Suppressor macrophage treated with lipopolysaccharide for 4 hours (primary cell): ENCODE results near the gene SIDT1.

Experiments
- DNase-seq: peaks from one replicate; pipeline ENCODE4 v3.0.0-alpha.2; 2020

The SIDT1 gene

GRCh38 chr3:113548501-113548900 is 16.1 kb downstream of the SIDT1 start:
- peak; percentile 5 for DNase-seq

DNA sequence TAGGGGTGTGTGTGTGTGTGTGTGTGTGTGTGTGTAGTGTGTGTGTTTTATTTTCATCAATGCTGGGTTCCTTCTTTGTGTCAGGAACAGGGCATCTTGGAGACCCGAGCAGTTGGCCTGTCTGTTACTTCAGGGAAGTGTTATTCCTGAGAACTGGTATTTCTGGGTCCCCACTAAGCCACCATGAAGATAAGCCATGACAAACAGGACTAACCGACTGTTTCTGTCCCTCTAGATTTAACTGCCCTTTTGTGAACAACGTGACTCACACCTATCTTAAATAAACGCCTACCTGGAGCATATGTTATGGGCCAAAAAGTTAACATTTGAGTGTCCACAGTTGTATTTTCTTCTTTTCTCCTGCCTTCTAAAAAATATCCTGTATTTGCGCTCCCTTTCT is 19.5 kb downstream of the SIDT1 start:
- no peak for DNase-seq

DNA sequence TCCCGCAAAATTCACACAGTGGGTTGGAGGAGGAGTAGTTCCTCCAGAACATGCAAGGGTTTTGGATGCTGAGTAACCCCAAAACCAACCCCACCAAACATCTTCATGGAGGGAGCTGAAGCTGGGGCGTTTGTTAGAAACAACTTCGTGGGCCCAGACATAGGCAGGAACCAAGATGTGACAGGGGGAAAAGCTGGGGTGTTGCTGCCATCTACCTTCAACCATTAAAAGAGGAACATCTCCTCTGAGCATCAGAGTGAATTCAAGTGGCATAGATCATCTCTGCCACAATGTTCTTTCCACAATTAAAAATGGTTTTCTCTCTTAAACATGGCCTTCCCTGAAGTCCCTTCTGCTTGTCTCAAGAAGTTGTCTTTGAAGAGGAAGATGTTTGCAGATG is 20.5 kb downstream of the SIDT1 start:
- DNase-seq: no peak

DNA sequence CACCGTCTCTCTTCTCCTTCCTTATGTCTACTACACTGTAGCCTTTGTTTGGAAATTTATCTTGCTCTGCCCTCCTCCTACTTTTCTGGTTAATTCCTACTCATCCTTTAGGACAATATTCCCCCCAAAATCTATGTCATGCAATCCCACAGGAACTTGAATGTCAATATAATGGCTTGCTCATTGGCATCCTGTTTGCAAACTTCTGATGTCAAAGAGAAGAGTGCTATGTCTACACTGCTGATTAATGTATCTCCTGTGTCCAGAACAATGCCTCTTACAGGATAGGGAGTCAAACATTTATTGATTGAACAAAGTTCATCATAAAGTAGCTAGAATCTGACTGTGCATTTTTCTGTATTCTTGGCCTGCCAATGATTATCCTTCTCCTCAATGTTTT is 22.8 kb downstream of the SIDT1 start:
- DNase-seq: no peak

- no peak for DNase-seq
Observed at GRCh38 chr3:113556316-113556945, 24.1 kb downstream of the SIDT1 start.

GRCh38 chr3:113556946-113557335 is 24.6 kb downstream of the SIDT1 start:
- DNase-seq: no peak

- DNase-seq: no peak
Observed at GRCh38 chr3:113557374-113557773, 25.0 kb downstream of the SIDT1 start.

DNA sequence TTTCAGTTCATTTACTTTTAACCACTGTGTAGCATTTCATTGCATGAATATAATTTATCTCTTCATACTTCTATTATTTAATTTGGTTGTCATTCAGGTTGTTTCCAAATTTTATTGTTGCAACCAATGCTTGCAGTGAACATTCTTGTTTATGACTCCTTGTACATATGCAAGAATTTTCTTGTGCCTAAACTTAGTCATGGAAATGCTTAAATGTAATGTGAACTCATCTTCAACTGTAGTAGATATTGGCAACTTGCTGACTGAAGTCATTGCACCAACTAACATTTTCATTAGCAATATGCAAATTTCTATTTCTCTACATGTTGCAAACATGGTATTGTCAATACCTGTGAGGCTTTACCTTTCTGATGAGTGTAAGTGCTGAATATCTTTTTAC is 26.7 kb downstream of the SIDT1 start:
- no peak for DNase-seq

DNA sequence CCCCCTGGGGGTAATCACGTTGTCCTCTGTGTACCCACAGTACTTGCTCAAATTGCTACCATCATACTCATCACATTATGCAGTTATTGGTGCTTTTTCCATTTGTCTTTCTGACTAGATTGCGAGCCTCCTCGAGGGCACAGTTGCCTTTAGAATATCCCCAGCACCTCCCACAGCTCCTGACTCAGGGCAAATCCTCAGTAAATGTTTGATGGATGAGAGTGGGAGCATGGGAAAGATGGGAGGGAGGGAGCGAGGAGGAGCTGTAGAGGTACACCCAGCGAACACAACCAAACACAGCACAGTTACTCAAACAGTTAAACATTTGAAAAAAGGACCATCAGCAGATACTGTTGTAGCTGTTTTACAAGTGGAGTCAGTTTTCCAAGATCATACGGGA is 27.9 kb downstream of the SIDT1 start:
- DNase-seq: no peak

GRCh38 chr3:113560831-113561623 is 28.7 kb downstream of the SIDT1 start:
- peak; percentile 6 for DNase-seq

- DNase-seq: no peak
Observed at GRCh38 chr3:113565555-113565954, 33.2 kb downstream of the SIDT1 start.

DNA sequence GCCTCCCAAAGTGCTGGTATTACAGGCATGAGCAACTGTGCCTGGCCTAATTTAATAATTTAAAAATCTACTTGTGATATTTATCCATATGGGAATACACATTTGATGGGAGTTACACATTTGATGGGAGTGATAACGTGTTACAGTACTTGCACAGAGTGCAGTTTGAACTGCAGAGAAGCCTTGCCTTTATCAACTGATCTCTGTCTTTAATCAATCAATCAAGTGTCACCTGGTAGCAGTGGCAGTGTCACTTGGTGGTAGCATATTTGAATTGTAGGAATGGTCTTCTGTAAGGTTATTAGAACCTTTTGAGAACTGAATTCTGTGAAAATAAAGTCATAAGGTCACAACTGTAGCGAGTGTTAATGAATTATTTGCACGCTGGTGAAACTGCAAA is 37.8 kb downstream of the SIDT1 start:
- DNase-seq: no peak

GRCh38 chr3:113571360-113571759 is 39.0 kb downstream of the SIDT1 start:
- DNase-seq: no peak

DNA sequence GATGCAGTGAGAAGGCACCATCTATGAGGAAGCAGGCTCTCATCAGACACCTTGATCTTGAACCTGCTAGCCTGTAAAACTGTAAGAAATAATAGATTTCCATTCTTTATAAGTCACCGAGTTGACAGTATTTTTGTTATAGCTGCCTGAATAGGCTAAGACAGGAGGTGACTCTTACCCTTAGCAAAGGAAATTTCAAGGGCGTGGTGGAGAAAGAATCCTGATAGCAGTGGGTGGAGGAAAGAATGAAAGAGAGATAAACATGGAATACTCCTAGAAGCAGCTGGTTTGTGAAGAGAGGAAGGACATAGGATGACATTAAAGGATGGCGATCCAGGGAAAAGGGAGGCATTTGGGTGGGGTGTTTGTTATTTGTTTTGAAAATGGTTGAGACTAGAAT is 41.4 kb downstream of the SIDT1 start:
- no peak for DNase-seq

GRCh38 chr3:113574213-113574612 is 41.9 kb downstream of the SIDT1 start:
- no peak for DNase-seq

DNA sequence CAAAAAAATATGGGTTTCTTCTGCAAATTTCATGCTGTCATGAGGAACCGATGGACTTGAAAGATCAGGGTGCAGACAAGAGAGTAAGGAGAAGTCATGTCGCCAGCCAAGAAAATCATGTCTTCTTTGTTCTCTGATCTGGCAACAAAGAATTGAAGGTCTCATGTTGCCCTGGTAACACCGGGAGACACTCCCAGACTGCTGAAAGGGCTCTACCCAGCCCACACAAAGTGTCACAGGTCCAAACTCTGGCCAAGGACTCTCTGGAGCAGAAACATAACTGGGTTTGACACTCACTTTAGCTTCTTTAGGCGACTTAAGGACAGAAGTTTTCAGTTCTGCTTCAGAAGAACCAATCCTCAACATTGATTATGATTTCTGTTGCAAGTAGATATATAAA is 42.9 kb downstream of the SIDT1 start:
- DNase-seq: no peak

GRCh38 chr3:113585228-113585627 is 52.9 kb downstream of the SIDT1 start:
- DNase-seq: no peak

DNA sequence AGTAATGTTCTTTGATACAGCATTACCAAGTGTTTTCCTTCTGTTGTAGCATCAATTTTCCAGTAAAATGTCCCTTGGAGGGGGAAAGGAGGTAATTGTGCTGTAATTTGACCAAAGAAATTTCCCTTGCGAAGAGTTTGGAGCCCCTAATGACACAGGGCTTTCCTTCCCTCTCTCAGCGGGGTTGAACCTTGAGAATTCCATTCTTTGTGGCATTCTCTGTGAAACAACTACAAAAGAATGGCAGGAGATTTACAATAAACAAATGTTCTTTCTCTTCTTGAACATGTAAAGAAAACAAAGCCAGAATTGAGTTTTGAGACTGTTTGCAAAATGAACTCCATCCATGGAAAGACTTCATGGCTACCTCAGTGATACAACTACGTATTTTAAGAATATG is 53.4 kb downstream of the SIDT1 start:
- no peak for DNase-seq

DNA sequence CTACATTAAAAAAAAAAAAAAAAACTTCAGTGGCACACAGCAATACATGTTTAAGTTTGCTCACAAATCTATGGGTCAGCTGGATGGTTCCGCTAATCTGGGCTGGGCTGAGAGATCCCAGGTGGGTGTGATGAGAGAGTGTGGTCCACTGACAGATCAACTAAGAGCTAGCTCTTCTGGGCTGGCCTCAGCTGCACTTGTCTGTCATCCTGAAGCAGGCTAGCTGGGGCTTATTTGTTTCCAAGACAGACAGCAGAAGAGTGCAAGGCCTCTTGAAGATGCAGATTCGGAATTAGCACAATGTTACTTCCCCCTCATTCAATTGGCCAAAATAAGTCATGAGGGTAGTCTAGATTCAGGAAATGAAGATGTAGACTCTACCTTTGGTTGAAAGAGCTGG is 56.5 kb downstream of the SIDT1 start:
- DNase-seq: no peak

- no peak for DNase-seq
Observed at GRCh38 chr3:113589971-113590370, 57.6 kb downstream of the SIDT1 start.

DNA sequence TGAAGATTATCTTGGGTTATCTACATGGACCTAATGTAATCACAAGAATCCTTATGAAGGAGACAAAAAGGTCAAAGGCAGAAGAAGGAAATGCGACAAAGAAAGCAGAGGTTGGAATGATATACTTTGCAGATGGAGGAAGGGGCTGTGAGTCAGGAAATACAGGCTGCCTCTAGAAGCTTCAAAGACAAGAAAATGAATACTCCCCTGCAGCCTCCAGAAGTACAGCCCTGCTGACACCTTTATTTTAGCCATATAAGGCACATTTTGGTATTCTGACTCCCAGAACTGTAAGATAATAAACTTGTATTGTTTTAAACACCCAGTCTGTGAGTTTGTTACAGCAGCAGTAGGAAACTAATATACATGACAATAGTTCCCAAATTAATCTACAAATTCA is 58.6 kb downstream of the SIDT1 start:
- DNase-seq: no peak

DNA sequence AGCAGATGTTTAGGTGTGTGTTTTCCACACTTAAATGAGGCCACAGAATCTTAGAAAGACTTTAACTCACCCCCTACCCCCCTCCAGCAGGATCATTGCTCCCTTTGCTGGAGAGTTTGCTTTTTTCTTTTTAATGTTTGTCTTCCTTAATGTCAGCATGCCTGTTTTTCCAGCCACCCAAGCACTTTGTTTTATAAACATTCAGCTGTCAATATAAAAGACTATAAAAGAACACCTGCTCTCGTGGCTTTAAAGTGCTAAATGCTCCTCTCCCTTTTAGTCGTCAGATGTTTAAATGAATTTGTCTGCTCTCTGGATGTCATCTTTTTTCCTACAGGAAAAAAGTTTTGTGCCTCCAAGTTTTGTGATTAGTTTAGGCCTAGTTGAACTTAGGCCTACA is 61.7 kb downstream of the SIDT1 start:
- no peak for DNase-seq

DNA sequence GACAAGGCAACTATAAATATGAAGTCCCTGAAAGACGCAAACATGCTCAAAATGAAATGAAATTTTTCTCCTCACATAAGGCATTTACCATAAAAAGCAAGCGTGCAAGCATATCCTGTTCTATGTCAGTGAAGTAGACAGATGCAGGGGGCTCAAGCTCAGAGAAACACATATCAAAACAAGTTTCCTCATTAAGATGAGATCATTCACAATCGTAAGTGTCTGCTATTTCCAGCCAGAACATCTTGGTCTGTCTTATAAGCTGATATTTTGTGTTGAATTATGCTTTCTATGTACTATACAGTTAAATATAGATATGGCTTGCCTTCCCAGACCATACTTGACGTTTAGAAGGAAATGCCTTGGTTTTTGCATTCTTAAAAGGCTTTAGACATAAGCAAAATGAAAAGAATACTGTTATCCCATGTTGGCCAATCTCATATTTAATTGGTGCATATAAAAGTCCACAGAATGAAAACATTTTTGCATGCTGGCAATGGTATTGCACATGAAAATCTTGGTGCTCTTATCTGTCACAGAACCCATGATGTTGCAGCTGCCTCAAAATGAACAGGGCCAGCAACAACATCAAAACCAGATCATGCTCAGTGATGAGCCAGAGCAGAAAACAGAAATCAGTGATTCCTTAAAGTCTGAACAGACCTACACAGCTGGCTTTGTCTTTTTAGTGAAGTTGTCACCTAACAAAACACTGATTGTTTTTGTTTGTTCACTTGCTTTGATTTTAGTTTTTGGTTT is 65.4 kb downstream of the SIDT1 start:
- DNase-seq: no peak
